ENCODE results near the gene SCNN1A. TPM values are rescaled to one million over a fixed set of nuclear protein-coding genes. Genes with fewer than 3 reads are reported as not detected.

Gene SCNN1A
- total RNA-seq, 1 experiment from 2014 or later: 111 TPM

DNA sequence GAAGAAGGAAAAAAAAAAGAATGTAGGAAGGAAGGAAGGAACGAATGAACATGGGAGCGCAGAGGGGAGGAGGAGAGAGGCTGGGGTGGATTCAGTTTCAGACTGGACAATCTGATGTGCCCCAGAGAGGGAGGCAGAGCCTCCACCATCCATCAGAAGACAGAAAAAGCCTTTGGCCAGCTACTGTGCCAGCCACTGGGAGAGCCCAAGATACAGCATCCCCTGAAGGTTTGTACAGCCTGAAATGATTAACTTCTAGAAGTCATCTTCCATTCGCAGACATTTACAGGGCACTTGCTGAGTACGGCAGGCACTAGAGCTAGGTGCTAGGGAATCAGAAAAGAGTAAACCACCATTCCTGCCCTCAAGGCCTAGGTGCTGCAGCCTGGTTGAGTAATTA lies 55.9 kb downstream of the SCNN1A start:
- no peak overlapping the region for H3K4ac ChIP-seq (ENCODE audit: low read depth, low read length)
- H3K23me2 ChIP-seq (ENCODE audit: insufficient read length, low read depth, low read length, poor library complexity, severe bottlenecking): no peaks in the 10 kb centered on the region
- H3K36me3 Mint-ChIP-seq (ENCODE audit: insufficient read depth in 1 of 3, low read depth in 3 of 3): peaks cover 28 to 52% (median 48%) of the 10 kb centered on the region in 3 experiments
- WGBS (ENCODE audit: extremely low coverage, insufficient read length, low lambda C conversion rate): no CpG with 5 or more reads among the region's 4 CpGs
- H4K5ac ChIP-seq (ENCODE audit: insufficient read length, low read depth, low read length): no peak overlapping the region
- H3K9me3 ChIP-seq (ENCODE audit: control insufficient read depth, low read depth, low read length): no peaks in the 10 kb centered on the region
- no peaks in the 10 kb centered on the region for H3K79me1 ChIP-seq (ENCODE audit: insufficient read depth, low read depth, low read length, poor library complexity, severe bottlenecking)
- H3K56ac ChIP-seq (ENCODE audit: insufficient read length, low read depth, low read length): no peak overlapping the region
- H2AK5ac ChIP-seq (ENCODE audit: insufficient read length, low read length): no peak overlapping the region
- no peaks in the 10 kb centered on the region for H3K9me3 Mint-ChIP-seq
- no peaks in the 10 kb centered on the region for H3K27me3 ChIP-seq (ENCODE audit: insufficient read depth, low read length)
- no peak for DNase-seq
- H4K91ac ChIP-seq (ENCODE audit: insufficient read length, low read depth, low read length): no peak overlapping the region
- no peaks in the 10 kb centered on the region; the same call in 1 of the 2 replicates for H3K27me3 Mint-ChIP-seq (ENCODE audit: low read depth)
- H3K4me1 ChIP-seq (ENCODE audit: insufficient read depth, low read length): peaks cover 7% of the 10 kb centered on the region; the same call in 1 of the 2 replicates
- no peak overlapping the region for H3K27ac Mint-ChIP-seq
- no peak overlapping the region for H2AFZ ChIP-seq (ENCODE audit: low read length)
- no peak overlapping the region for H2BK120ac ChIP-seq (ENCODE audit: low read depth, low read length, poor library complexity, severe bottlenecking)
- TF ChIP-seq, protein P1, sequence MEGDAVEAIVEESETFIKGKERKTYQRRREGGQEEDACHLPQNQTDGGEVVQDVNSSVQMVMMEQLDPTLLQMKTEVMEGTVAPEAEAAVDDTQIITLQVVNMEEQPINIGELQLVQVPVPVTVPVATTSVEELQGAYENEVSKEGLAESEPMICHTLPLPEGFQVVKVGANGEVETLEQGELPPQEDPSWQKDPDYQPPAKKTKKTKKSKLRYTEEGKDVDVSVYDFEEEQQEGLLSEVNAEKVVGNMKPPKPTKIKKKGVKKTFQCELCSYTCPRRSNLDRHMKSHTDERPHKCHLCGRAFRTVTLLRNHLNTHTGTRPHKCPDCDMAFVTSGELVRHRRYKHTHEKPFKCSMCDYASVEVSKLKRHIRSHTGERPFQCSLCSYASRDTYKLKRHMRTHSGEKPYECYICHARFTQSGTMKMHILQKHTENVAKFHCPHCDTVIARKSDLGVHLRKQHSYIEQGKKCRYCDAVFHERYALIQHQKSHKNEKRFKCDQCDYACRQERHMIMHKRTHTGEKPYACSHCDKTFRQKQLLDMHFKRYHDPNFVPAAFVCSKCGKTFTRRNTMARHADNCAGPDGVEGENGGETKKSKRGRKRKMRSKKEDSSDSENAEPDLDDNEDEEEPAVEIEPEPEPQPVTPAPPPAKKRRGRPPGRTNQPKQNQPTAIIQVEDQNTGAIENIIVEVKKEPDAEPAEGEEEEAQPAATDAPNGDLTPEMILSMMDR (conservative IDR thresholded peaks at IDR 0.05): no peak
- no peak overlapping the region for H2BK12ac ChIP-seq (ENCODE audit: insufficient read length, low read depth, low read length)
- H3K18ac ChIP-seq (ENCODE audit: insufficient read length, low read depth, low read length): no peak overlapping the region
- H4K8ac ChIP-seq (replicated peaks; ENCODE audit: insufficient read length, low read depth, low read length): no peak overlapping the region
- no peak overlapping the region for H3K9ac ChIP-seq (ENCODE audit: extremely low read depth, insufficient read length, low read length)
- H3K4me2 ChIP-seq (ENCODE audit: insufficient read depth, insufficient read length, low read length): no peak overlapping the region
- peaks cover 54 to 55% of the 10 kb centered on the region in 2 experiments for H3K4me1 Mint-ChIP-seq
- H3K79me2 ChIP-seq (ENCODE audit: insufficient read depth, low read length): no peaks in the 10 kb centered on the region
- no peak overlapping the region for H2BK15ac ChIP-seq (ENCODE audit: low read depth, low read length)
- H3K23ac ChIP-seq (ENCODE audit: insufficient read length, low read depth, low read length): no peak overlapping the region
- H3K14ac ChIP-seq (ENCODE audit: insufficient read depth, low read length): no peak overlapping the region
- no peaks in the 10 kb centered on the region for H4K20me1 ChIP-seq (ENCODE audit: control insufficient read depth, insufficient read depth, insufficient read length)
- no peak overlapping the region for H3K4me3 Mint-ChIP-seq
- no peak overlapping the region for H2BK20ac ChIP-seq (ENCODE audit: low read depth, low read length, poor library complexity, severe bottlenecking)
- no peak overlapping the region for H3T11ph ChIP-seq (ENCODE audit: low read length)
- H3K27ac ChIP-seq (ENCODE audit: insufficient read length, low read depth, low read length): no peak overlapping the region
- no peak overlapping the region for H2BK5ac ChIP-seq (ENCODE audit: insufficient read length, low read length)

Data from H9 (cell line).